HG03571 (cell line): ENCODE results near the gene GPR146.
"Not testable (repeated sequence)": the region's sequence is repeated elsewhere in the genome, so short reads cannot be mapped to it uniquely, and the experiment has no call there.

ENCODE experiments used
- ATAC-seq: cut with Tn5 transposase; IDR thresholded peaks from one replicate; pipeline ENCODE4 v1.9.1; 2021; ENCODE audit not compliant: unreplicated experiment

GPR146 gene

GRCh38 chr7:1024876-1025742 is 19.2 kb upstream of the GPR146 start:
- ATAC-seq = no peak

- no peak for ATAC-seq
Measured at GRCh38 chr7:1025743-1026581, 18.4 kb upstream of the GPR146 start.

GRCh38 chr7:1026721-1027161 is 17.6 kb upstream of the GPR146 start:
- ATAC-seq = no peak

GRCh38 chr7:1027242-1028043 is 16.9 kb upstream of the GPR146 start:
- ATAC-seq = no peak

GRCh38 chr7:1028044-1028770 is 16.1 kb upstream of the GPR146 start:
- ATAC-seq = peak; percentile 41

GRCh38 chr7:1028775-1029636 is 15.3 kb upstream of the GPR146 start:
- ATAC-seq = no peak

- ATAC-seq = no peak
Measured at GRCh38 chr7:1029637-1030443, 14.5 kb upstream of the GPR146 start.

- no peak for ATAC-seq
Measured at GRCh38 chr7:1030444-1031070, 13.8 kb upstream of the GPR146 start.

GRCh38 chr7:1031716-1032455 is 12.5 kb upstream of the GPR146 start:
- no peak for ATAC-seq

- ATAC-seq = no peak
Measured at GRCh38 chr7:1032536-1033181, 11.7 kb upstream of the GPR146 start.

GRCh38 chr7:1033546-1034145 is 10.7 kb upstream of the GPR146 start:
- no peak for ATAC-seq

GRCh38 chr7:1034769-1035168 is 9.6 kb upstream of the GPR146 start:
- ATAC-seq = not testable (repeated sequence)

GRCh38 chr7:1036164-1036928 is 8.0 kb upstream of the GPR146 start:
- not testable (repeated sequence) for ATAC-seq

GRCh38 chr7:1040233-1040632 is 4.1 kb upstream of the GPR146 start:
- ATAC-seq = not testable (repeated sequence)

- ATAC-seq = no peak
Measured at GRCh38 chr7:1040790-1041189, 3.6 kb upstream of the GPR146 start.
